BLaER1 treated with 17β-estradiol and CSF1 and Interleukin-3, amounts not matched to agents 10 nM and 100 nM (cell line): ENCODE measurements around the gene NF2.

Source experiments
- H3K27ac ChIP-seq, 11 experiments: shearing (Covaris generic); formaldehyde crosslinking; 2 replicates each; pipeline ENCODE4 v1.8.1; 2022
- H3K27me3 ChIP-seq, 11 experiments: shearing (Covaris generic); formaldehyde crosslinking; 2 replicates each; pipeline ENCODE4 v1.8.1; 2022
- H3K36me3 ChIP-seq, 11 experiments: shearing (Covaris generic); formaldehyde crosslinking; 2 replicates each; pipeline ENCODE4 v1.8.1; 2022
- H3K4me1 ChIP-seq, 10 experiments: shearing (Covaris generic); formaldehyde crosslinking; 2 replicates each; pipeline ENCODE4 v1.8.1; 2022
- H3K4me2 ChIP-seq, 11 experiments: shearing (Covaris generic); formaldehyde crosslinking; 2 replicates each; pipeline ENCODE4 v1.8.1; 2022
- H3K4me3 ChIP-seq, 10 experiments: shearing (Covaris generic); formaldehyde crosslinking; 2 replicates each; pipeline ENCODE4 v1.8.1; 2022
- H3K9ac ChIP-seq, 11 experiments: shearing (Covaris generic); formaldehyde crosslinking; 2 replicates each; pipeline ENCODE4 v1.8.1; 2022
- H3K9me3 ChIP-seq, 11 experiments: shearing (Covaris generic); formaldehyde crosslinking; replicated peaks in 1 of 11; 2 replicates each; pipeline ENCODE4 v1.8.1; 2022
- H4K20me1 ChIP-seq, 11 experiments: shearing (Covaris generic); formaldehyde crosslinking; 2 replicates each; pipeline ENCODE4 v1.8.1; 2022
- Cebpa-rat ChIP-seq, 11 experiments: shearing (Covaris generic); IDR thresholded peaks; 2 replicates each; pipeline ENCODE4 v1.8.1; 2022

Gene NF2

DNA sequence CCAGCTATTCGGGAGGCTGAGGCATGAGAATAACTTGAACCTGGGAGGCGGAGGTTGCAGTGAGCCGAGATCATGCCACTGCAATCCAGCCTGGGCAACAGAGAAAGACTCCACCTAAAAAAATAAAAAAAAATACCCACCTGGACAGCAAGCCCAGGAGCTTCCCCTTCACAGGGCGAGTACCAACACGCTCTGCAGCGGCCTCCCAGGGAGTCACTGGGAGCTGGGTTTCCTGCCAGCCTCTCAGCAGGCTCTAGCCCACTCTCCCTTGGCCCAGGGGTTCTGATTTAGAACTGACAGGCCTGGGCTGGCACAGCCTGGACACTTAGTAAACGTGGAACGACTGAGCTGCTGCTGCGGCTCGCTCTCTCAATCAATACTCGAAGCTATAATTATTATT lies 114.4 kb downstream of the NF2 start:
- TF ChIP-seq Cebpa-rat (IDR thresholded peaks at IDR 0.05) = no peak
- H3K9me3 ChIP-seq = no peaks in the 10 kb centered on the region
- no peak overlapping the region for H3K4me3 ChIP-seq
- no peak overlapping the region for H3K27ac ChIP-seq
- H3K4me1 ChIP-seq = peaks cover 0 to 16% (median 4%) of the 10 kb centered on the region in 10 experiments; a peak in 6 of 20 replicates
- H3K36me3 ChIP-seq = no peaks in the 10 kb centered on the region
- H4K20me1 ChIP-seq = peaks cover 0 to 88% (median 24%) of the 10 kb centered on the region in 11 experiments; a peak in 13 of 22 replicates
- no peak overlapping the region for H3K9ac ChIP-seq
- peaks cover 63 to 92% (median 78%) of the 10 kb centered on the region in 11 experiments for H3K27me3 ChIP-seq
- no peak overlapping the region for H3K4me2 ChIP-seq

DNA sequence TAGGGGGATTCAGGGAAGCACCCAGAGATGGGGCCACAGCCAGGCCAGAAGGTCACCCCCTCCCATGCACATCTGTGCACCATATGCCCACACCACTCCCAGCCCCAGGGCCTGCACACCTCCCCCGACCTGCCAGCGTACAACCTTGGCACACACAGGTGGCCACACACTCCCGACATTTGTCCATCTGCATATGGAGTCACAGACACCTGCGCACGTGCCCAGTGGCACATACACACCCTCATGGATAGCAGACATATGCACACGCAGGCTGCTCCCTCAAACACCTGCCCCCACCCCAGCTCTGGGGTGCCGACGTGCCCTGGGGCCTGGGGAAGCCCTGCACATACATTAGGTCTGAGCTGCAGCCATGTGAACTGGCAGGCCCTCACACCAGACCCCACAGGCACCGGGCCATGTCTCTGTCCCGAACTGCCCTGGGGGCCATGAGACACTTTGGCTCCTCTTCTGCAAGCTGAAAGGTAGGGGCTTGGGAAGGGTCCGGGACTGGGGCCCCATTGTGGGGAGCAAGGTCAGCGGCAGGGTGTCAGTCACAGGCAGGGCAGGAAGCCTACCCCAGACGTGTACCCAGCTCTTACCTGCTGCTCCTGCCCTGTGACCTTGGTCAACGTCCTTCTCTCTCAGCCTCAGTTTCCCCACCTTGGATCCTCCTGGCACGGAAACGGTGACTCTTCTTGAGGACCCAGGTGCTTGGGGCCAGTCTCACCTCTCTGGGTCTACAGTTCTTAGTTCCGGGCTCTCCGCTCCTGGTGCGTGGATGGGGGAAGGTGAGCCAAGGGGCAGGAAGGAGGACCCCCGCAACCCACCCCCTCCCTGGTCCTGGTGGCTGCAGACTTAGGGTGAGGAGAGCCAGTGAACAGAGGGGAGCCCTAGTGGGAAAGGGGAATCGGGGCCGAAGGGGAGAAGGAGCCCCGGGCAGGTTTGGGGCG lies 115.8 kb downstream of the NF2 start:
- no peaks in the 10 kb centered on the region for H3K36me3 ChIP-seq
- peaks cover 0 to 94% (median 27%) of the 10 kb centered on the region in 11 experiments; a peak in 14 of 22 replicates for H4K20me1 ChIP-seq
- no peak for TF ChIP-seq Cebpa-rat (IDR thresholded peaks at IDR 0.05)
- H3K27me3 ChIP-seq = peaks cover 71 to 99% (median 92%) of the 10 kb centered on the region in 11 experiments
- no peak overlapping the region for H3K9ac ChIP-seq
- H3K27ac ChIP-seq = no peak overlapping the region
- no peaks in the 10 kb centered on the region for H3K9me3 ChIP-seq
- H3K4me2 ChIP-seq = no peak overlapping the region
- peaks cover 0 to 16% (median 4%) of the 10 kb centered on the region in 10 experiments; a peak in 6 of 20 replicates for H3K4me1 ChIP-seq
- no peak overlapping the region; a peak in 1 of 20 replicates for H3K4me3 ChIP-seq

DNA sequence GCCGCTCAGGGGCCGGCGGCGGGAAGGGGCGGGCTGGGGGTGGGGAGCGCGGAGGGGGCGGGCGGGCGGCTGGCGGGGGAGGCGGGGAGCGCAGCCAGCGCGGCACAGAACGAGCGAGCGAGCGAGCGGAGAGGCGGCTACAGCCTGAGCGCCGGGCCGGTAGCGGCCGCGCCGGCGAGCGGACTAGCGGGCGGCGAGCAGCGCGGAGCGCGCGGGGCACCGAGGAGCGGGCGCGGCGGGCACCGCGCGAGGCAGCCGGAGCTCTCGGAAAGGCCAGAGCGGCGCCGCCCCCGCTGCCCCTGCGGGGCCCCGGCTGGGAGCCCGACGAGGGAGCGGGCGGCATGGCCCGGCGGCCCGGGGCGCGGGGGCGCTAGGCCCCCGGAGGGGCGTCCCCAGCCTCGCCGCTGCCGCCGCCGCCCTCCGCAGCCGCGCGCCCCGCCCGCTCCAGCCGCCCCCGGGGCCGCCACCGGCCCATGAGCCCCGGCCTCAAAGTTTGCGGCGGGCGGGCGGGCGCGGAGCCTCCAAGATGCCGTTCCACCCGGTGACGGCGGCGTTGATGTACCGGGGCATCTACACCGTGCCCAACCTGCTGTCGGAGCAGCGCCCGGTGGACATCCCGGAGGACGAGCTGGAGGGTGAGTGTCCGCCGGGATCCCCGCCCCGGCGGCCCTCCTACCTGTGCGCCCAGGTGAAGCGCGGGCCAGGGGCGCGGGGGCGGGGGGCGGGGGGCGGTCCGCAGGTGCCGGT lies 116.6 kb downstream of the NF2 start, which contains the start of gene CABP7:
TSS of gene CABP7 (plus strand) at position 105 of the 747 bp plus-strand sequence. CDS start at position 527, 422 bp downstream.
- H3K9ac ChIP-seq = peak within 1 kb of the TSS in 2 of 11 experiments; percentile 6 to 44; a peak in 1 of 22 replicates
- H4K20me1 ChIP-seq = peaks cover 0 to 95% (median 31%) of the 10 kb centered on the region in 11 experiments; a peak in 14 of 22 replicates
- H3K4me1 ChIP-seq = peaks cover 0 to 14% (median 4%) of the 10 kb centered on the region in 10 experiments; a peak in 6 of 20 replicates
- H3K9me3 ChIP-seq = no peaks in the 10 kb centered on the region
- peak within 1 kb of the TSS; percentile 76 to 89 (median 86) for H3K4me2 ChIP-seq
- peaks cover 71 to 100% (median 96%) of the 10 kb centered on the region in 11 experiments for H3K27me3 ChIP-seq
- TF ChIP-seq Cebpa-rat (IDR thresholded peaks at IDR 0.05) = no peak
- H3K27ac ChIP-seq = no peak within 1 kb of the TSS
- H3K4me3 ChIP-seq = peak within 1 kb of the TSS; percentile 28 to 66 (median 53); a peak in 17 of 20 replicates
- no peaks in the 10 kb centered on the region for H3K36me3 ChIP-seq

DNA sequence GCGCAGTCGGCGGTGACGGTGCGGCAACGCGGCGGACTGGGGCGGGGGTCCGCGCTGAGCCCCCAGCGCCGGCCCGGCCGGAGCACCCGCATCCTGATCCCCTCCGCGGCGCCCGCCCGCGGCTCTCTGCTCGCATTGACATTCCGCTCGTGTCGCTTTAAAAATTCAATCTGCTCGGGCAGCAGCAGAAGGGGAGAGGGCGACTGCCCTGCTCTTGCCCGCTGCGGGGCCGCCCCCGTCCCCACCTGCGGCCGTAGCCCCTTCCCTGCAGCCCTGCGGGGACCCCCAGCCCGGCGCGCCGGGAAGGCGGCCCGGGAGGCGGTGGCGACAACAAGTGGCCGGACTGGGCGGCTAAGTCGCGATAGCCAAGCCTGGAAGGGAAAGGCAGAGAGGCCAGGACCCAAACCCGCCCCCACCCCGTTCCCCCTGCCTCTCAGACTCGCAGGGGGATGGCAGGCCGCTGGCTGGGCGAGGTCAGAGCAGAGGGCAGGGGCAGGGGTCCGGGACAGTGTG lies 117.4 kb downstream of the NF2 start:
- Histone ChIP-seq H3K9ac (no peak overlapping the region), H3K4me1 (peaks cover 0 to 8% (median 4%) of the 10 kb centered on the region in 10 experiments; a peak in 4 of 20 replicates), H3K9me3 (no peaks in the 10 kb centered on the region), H3K27ac (no peak overlapping the region), H3K36me3 (no peaks in the 10 kb centered on the region), H4K20me1 (peaks cover 0 to 95% (median 31%) of the 10 kb centered on the region in 11 experiments; a peak in 14 of 22 replicates), H3K27me3 (peaks cover 68 to 99% (median 92%) of the 10 kb centered on the region in 11 experiments), H3K4me3 (0 out of 20 replicates have a peak overlapping the region, but pooled peaks of 1 of the 10 experiments have one; percentile 19), H3K4me2 (peak overlapping the region in 9 of 11 experiments; percentile 7 to 89 (median 38); a peak in 8 of 22 replicates)
- no peak for TF ChIP-seq Cebpa-rat (IDR thresholded peaks at IDR 0.05)

DNA sequence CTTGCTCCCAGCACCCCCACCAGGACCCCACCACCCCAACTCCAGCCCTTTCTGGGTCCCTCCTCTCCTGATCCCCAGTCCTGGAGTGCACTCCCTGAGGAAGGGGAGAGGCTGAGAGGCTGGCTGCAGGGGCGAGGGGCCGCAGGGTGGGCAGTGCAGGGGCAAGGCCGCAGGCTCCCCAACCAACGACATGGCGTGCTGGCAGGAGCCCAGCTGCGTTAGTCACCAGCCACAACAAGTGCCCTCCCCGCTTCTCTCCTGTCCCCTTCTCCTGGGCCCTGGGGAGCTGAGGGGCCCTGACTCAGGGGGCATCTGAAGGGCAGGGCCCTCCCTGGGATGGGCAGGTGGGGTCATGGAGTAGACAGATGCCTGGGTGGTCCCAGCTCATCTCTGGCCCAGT lies 118.7 kb downstream of the NF2 start:
- Histone ChIP-seq H3K4me2 (no peak overlapping the region), H3K9ac (no peak overlapping the region), H3K9me3 (no peaks in the 10 kb centered on the region), H4K20me1 (peaks cover 0 to 92% (median 29%) of the 10 kb centered on the region in 11 experiments; a peak in 14 of 22 replicates), H3K36me3 (no peaks in the 10 kb centered on the region), H3K4me3 (no peak overlapping the region), H3K4me1 (peaks cover 0 to 18% (median 4%) of the 10 kb centered on the region in 10 experiments; a peak in 8 of 20 replicates), H3K27me3 (peaks cover 61 to 87% (median 80%) of the 10 kb centered on the region in 11 experiments), H3K27ac (no peak overlapping the region)
- no peak for TF ChIP-seq Cebpa-rat (IDR thresholded peaks at IDR 0.05)

DNA sequence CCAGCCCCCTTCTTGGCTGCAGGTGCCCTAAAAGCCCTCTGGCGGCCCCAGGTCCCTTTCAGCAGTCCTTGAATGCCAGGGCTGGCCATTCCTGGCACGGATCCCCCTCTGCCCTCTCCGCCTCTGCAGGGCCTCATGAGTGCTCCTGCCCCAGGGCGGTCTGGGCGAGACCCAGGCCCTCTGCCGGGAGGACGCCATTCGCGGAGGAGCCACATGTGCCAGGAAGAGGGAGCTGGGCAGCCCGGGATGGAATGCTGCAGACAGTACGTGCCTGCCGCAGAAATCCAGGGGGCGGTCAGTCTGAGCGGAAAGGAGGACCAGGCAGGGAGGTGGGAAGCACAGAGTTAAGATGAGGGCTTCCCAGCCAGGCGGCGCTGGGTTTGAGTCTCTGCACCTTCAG lies 119.2 kb downstream of the NF2 start:
- H3K4me3 ChIP-seq = no peak overlapping the region
- TF ChIP-seq Cebpa-rat (IDR thresholded peaks at IDR 0.05) = no peak
- H3K36me3 ChIP-seq = no peaks in the 10 kb centered on the region

DNA sequence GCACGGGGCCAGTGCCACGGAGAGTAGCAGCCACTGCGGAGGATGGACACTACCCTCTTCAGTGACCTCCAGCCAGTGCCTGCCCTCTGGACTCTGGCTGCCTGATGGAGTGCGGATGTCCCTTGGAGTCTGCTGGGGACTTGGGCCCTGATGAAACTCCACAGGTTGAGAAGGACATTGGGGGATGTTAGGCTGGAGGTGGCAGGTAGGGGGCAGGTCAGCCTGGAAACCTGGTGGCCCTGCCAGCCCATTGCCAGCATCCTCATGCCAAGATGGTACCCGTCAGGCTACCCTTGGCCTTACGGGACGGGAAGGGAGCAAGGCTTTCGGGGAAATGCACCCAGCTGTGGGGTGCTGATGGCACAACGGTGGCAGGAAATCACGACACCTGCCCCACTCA lies 120.3 kb downstream of the NF2 start:
- Histone ChIP-seq H3K27ac (no peak overlapping the region), H3K4me2 (no peak overlapping the region), H3K27me3 (peaks cover 45 to 71% (median 64%) of the 10 kb centered on the region in 11 experiments), H3K9ac (no peak overlapping the region), H3K36me3 (no peaks in the 10 kb centered on the region), H4K20me1 (peaks cover 0 to 85% (median 24%) of the 10 kb centered on the region in 11 experiments; a peak in 14 of 22 replicates), H3K4me3 (no peak overlapping the region), H3K9me3 (no peaks in the 10 kb centered on the region), H3K4me1 (peaks cover 0 to 19% (median 4%) of the 10 kb centered on the region in 10 experiments; a peak in 9 of 20 replicates)
- TF ChIP-seq Cebpa-rat (IDR thresholded peaks at IDR 0.05) = no peak

More for the DNA sequence above, 119.2 kb downstream of the NF2 start:
- Histone ChIP-seq H3K4me1 (peaks cover 0 to 19% (median 4%) of the 10 kb centered on the region in 10 experiments; a peak in 9 of 20 replicates), H3K27ac (no peak overlapping the region), H3K9ac (no peak overlapping the region), H3K9me3 (no peaks in the 10 kb centered on the region), H3K27me3 (peaks cover 57 to 82% (median 76%) of the 10 kb centered on the region in 11 experiments), H3K4me2 (no peak overlapping the region), H4K20me1 (peaks cover 0 to 87% (median 25%) of the 10 kb centered on the region in 11 experiments; a peak in 14 of 22 replicates)

DNA sequence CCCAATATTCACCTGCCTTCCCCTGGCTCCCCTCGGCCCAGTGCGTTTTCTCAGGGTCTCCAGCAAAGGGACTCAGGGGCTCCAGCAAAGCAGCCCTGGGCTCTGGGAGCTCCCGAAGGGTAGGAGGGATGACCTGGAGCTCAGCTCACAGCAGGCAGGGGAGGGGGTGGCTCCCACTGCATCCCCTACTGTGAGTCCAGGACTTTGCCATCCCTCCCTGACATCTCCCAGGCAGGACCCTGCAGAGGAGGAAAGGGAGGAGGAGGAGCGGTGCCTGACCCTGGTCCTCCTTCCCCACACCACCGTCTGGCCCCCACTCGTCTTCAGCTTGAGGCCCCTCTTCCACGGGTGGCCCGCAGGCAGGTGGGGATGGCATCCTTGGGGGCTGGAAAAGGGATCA lies 121.4 kb downstream of the NF2 start:
- no peak for TF ChIP-seq Cebpa-rat (IDR thresholded peaks at IDR 0.05)
- Histone ChIP-seq H3K4me3 (no peak overlapping the region), H3K9me3 (no peaks in the 10 kb centered on the region), H3K9ac (no peak overlapping the region), H3K4me1 (peaks cover 0 to 19% (median 4%) of the 10 kb centered on the region in 10 experiments; a peak in 9 of 20 replicates), H4K20me1 (peaks cover 0 to 78% (median 15%) of the 10 kb centered on the region in 11 experiments; a peak in 14 of 22 replicates), H3K27me3 (peaks cover 35 to 60% (median 53%) of the 10 kb centered on the region in 11 experiments), H3K4me2 (no peak overlapping the region), H3K36me3 (no peaks in the 10 kb centered on the region; a peak in 1 of 22 replicates), H3K27ac (no peak overlapping the region)
